Breast epithelium (tissue), 4 donors: ENCODE measurements around the gene MGAT3. TPM values are rescaled to one million over a fixed set of nuclear protein-coding genes. Genes with fewer than 3 reads are reported as not detected.

Source experiments
- DNase-seq, 2 donors: peaks; one replicate each; pipeline ENCODE4 v3.0.0-alpha.2; 2019; ENCODE audit warnings: low spot score in 2 of 2
- H3K27ac ChIP-seq, 2 donors: fragments of 200-600 bp; sonication (generic) in 1 of 2; one replicate each; pipeline ENCODE4 v1.5.1; 2016 to 2019; ENCODE audit warnings: mild to moderate bottlenecking in 1 of 2
- H3K27me3 ChIP-seq, 2 donors: fragments of 200-600 bp; sonication (generic) in 1 of 2; one replicate each; pipeline versions ENCODE4 v1.5.1 to v1.6.0; 2017 to 2019; ENCODE audit warnings: control low read depth in 1 of 2, mild to moderate bottlenecking in 1 of 2
- H3K36me3 ChIP-seq: fragments of 200-600 bp; one replicate; pipeline ENCODE4 v1.5.1; 2019
- H3K4me1 ChIP-seq, 2 donors: fragments of 200-600 bp; sonication (generic); one replicate each; pipeline ENCODE4 v1.5.1; 2016 to 2019; ENCODE audit warnings: control low read depth in 1 of 2
- H3K4me3 ChIP-seq, 3 donors: fragments of 200-600 bp; sonication (generic); 1 replicate in 2 of 3; 2 replicates in 1 of 3; pipeline ENCODE4 v1.5.1; 2016 to 2019; ENCODE audit warnings: mild to moderate bottlenecking in 3 of 3, moderate library complexity in 2 of 3
- H3K9me3 ChIP-seq, 2 donors: fragments of 200-600 bp; sonication (generic) in 1 of 2; one replicate each; pipeline ENCODE4 v1.5.1; 2016 to 2019; ENCODE audit warnings: control low read depth in 1 of 2
- CTCF ChIP-seq, 3 donors: fragments of 450-650 bp; IDR thresholded peaks; one replicate each; pipeline ENCODE4 v1.5.1; 2016 to 2017; ENCODE audit warnings: antibody characterized with exemption in 3 of 3, mild to moderate bottlenecking in 3 of 3, moderate library complexity in 3 of 3
- POLR2A ChIP-seq: fragments of 450-650 bp; IDR thresholded peaks from one replicate; pipeline ENCODE4 v1.6.1; 2016; ENCODE audit warnings: antibody characterized with exemption, mild to moderate bottlenecking, moderate library complexity
- POLR2AphosphoS5 ChIP-seq, 3 donors: sonication (generic); formaldehyde crosslinking; IDR thresholded peaks; one replicate each; pipeline ENCODE4 v1.6.1; 2017; ENCODE audit warnings: antibody characterized with exemption in 3 of 3
- intact Hi-C: fragments of 100-400 bp; cut with DNase I; formaldehyde crosslinking; loops from one replicate; pipeline ENCODE4 v1.15.1; 2023; ENCODE audit warnings: low total_unique reads
- total RNA-seq, 3 donors: library from RNA; depleted of rRNA; stranded (reverse); fragments of >200 nt; gene quantifications; one replicate each; pipeline ENCODE4 v1.1.0, GENCODE V29; 2016

MGAT3 gene
- total RNA-seq, 3 donors from 2014 or later, result 1.9 to 9.4 (median 3.9) TPM

DNA sequence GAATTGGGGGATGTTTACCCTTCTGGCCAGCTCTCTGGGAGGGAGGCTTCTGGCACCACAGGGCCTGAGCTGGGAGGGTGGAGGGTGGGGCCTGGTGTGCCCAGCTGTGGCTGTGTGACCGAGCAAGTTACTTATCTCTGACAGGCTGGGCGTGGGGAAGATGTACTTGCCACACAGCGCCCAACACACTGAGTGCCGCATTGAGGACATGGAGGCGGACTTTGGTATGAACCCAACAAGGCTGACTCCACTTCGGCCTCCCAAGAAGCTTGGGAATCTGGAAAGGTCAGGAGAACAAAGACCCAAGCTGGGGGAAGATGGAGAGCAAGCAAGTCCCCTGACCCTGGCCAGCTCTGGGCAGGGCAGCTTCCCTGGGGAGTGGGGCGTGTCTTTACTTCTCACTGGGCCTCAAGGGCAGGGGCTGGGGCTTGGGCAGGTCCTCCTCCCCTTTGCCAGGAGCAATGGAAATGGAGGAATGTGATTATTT lies 2.4 kb upstream of the MGAT3 start:
- Histone ChIP-seq H3K27me3 (peaks cover 4 to 6% of the 10 kb centered on the region in 2 donors), H3K36me3 (no peaks in the 10 kb centered on the region), H3K4me1 (peaks cover 0 to 7% of the 10 kb centered on the region in 2 donors), H3K27ac (peak overlapping the region in 1 of 2 donors; percentile 32), H3K4me3 (no peak overlapping the region), H3K9me3 (no peaks in the 10 kb centered on the region)
- TF ChIP-seq POLR2AphosphoS5 (IDR thresholded peaks at IDR 0.05), result no peak
- no peak for TF ChIP-seq POLR2A
- TF ChIP-seq CTCF (IDR thresholded peaks at IDR 0.05), result no peak
- DNase-seq, result no peak
- intact Hi-C loops, result no loop called here

- peaks cover 4 to 6% of the 10 kb centered on the region in 2 donors for H3K27me3 ChIP-seq
- intact Hi-C loops, result no loop called here
- peak overlapping the region in 1 of 2 donors; percentile 75 for H3K27ac ChIP-seq
- TF ChIP-seq CTCF (IDR thresholded peaks at IDR 0.05) (no peak), POLR2A (no peak), POLR2AphosphoS5 (IDR thresholded peaks at IDR 0.05) (no peak)
- DNase-seq, result no peak
- H3K4me1 ChIP-seq, result peaks cover 0 to 7% of the 10 kb centered on the region in 2 donors
- no peaks in the 10 kb centered on the region for H3K36me3 ChIP-seq
- H3K4me3 ChIP-seq, result peak overlapping the region; percentile 44 to 81 (median 64)
- no peaks in the 10 kb centered on the region for H3K9me3 ChIP-seq
These were observed 365 bp downstream of the MGAT3 start for GRCh38 chr22:39457198-39457555.

GRCh38 chr22:39457556-39458443 lies 988 bp downstream of the MGAT3 start:
- DNase-seq, result no peak

DNA sequence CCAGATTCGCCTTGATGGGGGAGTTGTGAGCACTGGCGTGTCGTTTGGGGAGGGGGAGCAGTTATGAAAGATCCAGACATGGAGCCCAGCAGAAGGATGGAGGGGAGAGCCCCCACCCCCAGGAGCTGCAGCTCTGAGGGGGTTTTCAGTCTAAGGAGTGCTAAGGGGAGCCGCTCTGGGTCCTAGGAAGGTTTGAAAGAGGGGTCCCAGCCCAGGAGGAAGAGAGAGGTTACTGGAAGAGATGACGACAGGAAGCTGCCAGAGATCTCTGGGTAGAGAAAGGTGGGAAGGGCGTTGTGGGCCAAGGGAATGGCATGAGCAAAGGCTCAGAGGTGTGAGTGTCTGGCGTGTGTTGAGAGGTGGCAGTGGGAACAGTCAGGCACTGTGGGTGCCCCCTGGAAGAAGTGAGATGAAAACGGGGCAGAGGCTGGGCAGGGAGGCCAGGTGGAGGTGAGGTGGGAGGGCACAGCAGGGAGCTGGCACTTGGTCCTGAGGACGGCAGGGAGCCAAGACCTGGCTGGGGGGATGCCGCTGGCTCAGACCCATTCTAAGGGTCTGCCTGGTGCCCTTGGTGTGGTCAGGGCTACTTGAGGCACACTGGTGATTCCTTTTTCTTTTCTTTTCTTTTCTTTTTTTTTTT lies 1.8 kb downstream of the MGAT3 start:
- DNase-seq, result no peak
- peak overlapping the region; percentile 44 to 81 (median 64) for H3K4me3 ChIP-seq
- H3K4me1 ChIP-seq, result peaks cover 0 to 7% of the 10 kb centered on the region in 2 donors
- TF ChIP-seq CTCF (IDR thresholded peaks at IDR 0.05) (no peak), POLR2A (no peak), POLR2AphosphoS5 (IDR thresholded peaks at IDR 0.05) (no peak)
- no peaks in the 10 kb centered on the region for H3K36me3 ChIP-seq
- intact Hi-C loops, result no loop called here
- H3K27me3 ChIP-seq, result peaks cover 4 to 6% of the 10 kb centered on the region in 2 donors
- H3K27ac ChIP-seq, result peak overlapping the region in 1 of 2 donors; percentile 75
- no peaks in the 10 kb centered on the region for H3K9me3 ChIP-seq

More at GRCh38 chr22:39457556-39458443, 988 bp downstream of the MGAT3 start:
- Histone ChIP-seq H3K27me3 (peaks cover 4 to 6% of the 10 kb centered on the region in 2 donors), H3K36me3 (no peaks in the 10 kb centered on the region), H3K9me3 (no peaks in the 10 kb centered on the region), H3K4me1 (peaks cover 0 to 7% of the 10 kb centered on the region in 2 donors), H3K4me3 (peak overlapping the region; percentile 44 to 81 (median 64)), H3K27ac (peak overlapping the region; percentile 40 to 75)
- TF ChIP-seq POLR2AphosphoS5 (IDR thresholded peaks at IDR 0.05) (no peak), CTCF (IDR thresholded peaks at IDR 0.05) (no peak), POLR2A (no peak)
- intact Hi-C loops, result no loop called here
